WTC11 (cell line): ENCODE data around the gene SETD1B. TPM values are rescaled to one million over a fixed set of nuclear protein-coding genes. Genes with fewer than 3 reads are reported as not detected.
A peak's percentile ranks its signal among the peaks of the same experiment; 100 is the strongest.
"Not testable (repeated sequence)": the region's sequence is repeated elsewhere in the genome, so short reads cannot be mapped to it uniquely, and the experiment has no call there.

Experiments
- ATAC-seq: fragments of 200-7000 bp; cut with Tn5 transposase; 2 replicates; pipeline ENCODE4 v1.10.0; 2021; ENCODE audit warnings: mild to moderate bottlenecking, moderate library complexity
- Bru-seq: library from RNA; stranded (reverse); fragments of 400-500 nt; gene quantifications from one replicate; lab custom pipeline; 2021; lab: Mats Ljungman, UMichigan
- CTCF ChIA-PET: fragments of 300-600 bp; sonication (Branson Sonifier 250); formaldehyde crosslinking; loops from one replicate; lab custom pipeline; 2021; ENCODE audit warnings: antibody characterized with exemption; lab: Charles Lee
- POLR2A ChIA-PET: fragments of 350-600 bp; sonication (Branson Sonifier 250); formaldehyde crosslinking; loops from one replicate; lab custom pipeline; 2021; ENCODE audit warnings: antibody characterized with exemption; lab: Charles Lee
- DNase-seq: peaks from one replicate; pipeline ENCODE4 v3.0.0; 2021; ENCODE audit warnings: low spot score
- H3K27ac Mint-ChIP-seq: 2 replicates; pipeline ENCODE4 v1.8.0; 2021; ENCODE audit warnings: mixed read lengths
- H3K27me3 Mint-ChIP-seq: 2 replicates; pipeline ENCODE4 v1.8.0; 2021; ENCODE audit warnings: low read depth, mild to moderate bottlenecking, moderate library complexity, mixed read lengths
- H3K36me3 Mint-ChIP-seq: 2 replicates; pipeline ENCODE4 v1.8.0; 2021; ENCODE audit warnings: mixed read lengths
- H3K4me1 Mint-ChIP-seq: 2 replicates; pipeline ENCODE4 v1.8.0; 2022; ENCODE audit warnings: mixed read lengths
- H3K4me3 Mint-ChIP-seq: 2 replicates; pipeline ENCODE4 v1.8.0; 2021; ENCODE audit warnings: mild to moderate bottlenecking, moderate library complexity, mixed read lengths
- H3K9me3 Mint-ChIP-seq: 2 replicates; pipeline ENCODE4 v1.8.0; 2021; ENCODE audit warnings: mixed read lengths
- ELF4 ChIP-seq: sonication (generic); formaldehyde crosslinking; IDR thresholded peaks from 2 replicates; pipeline ENCODE4 v1.8.1; 2022; ENCODE audit warnings: low read depth, mild to moderate bottlenecking, moderate library complexity, missing genetic modification reagents
- GRHL2 ChIP-seq: fragments of 250-450 bp; sonication (Bioruptor Pico); IDR thresholded peaks from 2 replicates; pipeline ENCODE4 v1.8.0; 2022; ENCODE audit warnings: mild to moderate bottlenecking, moderate library complexity; ENCODE audit not compliant: insufficient replicate concordance, severe bottlenecking
- GTF2I ChIP-seq: fragments of 250-450 bp; sonication (Bioruptor Pico); conservative IDR thresholded peaks from 2 replicates; pipeline ENCODE4 v1.4.0; 2021; ENCODE audit warnings: mild to moderate bottlenecking
- JUN ChIP-seq: sonication (generic); formaldehyde crosslinking; IDR thresholded peaks from 2 replicates; pipeline ENCODE4 v1.8.0; 2023; ENCODE audit warnings: mild to moderate bottlenecking, missing genetic modification reagents
- KAT7 ChIP-seq: sonication (generic); formaldehyde crosslinking; IDR thresholded peaks from 2 replicates; pipeline ENCODE4 v1.8.1; 2023; ENCODE audit warnings: missing genetic modification reagents, mild to moderate bottlenecking, borderline replicate concordance
- NFE2L1 ChIP-seq: sonication (generic); formaldehyde crosslinking; IDR thresholded peaks from 2 replicates; pipeline ENCODE4 v1.8.1; 2023; ENCODE audit warnings: missing genetic modification reagents
- OVOL2 ChIP-seq: fragments of 250-450 bp; sonication (Bioruptor Pico); IDR thresholded peaks from 2 replicates; pipeline ENCODE4 v1.9.0; 2021; ENCODE audit warnings: mild to moderate bottlenecking, borderline replicate concordance
- RELA ChIP-seq: sonication (generic); formaldehyde crosslinking; IDR thresholded peaks from 2 replicates; pipeline ENCODE4 v1.8.1; 2022; ENCODE audit warnings: missing genetic modification reagents, mild to moderate bottlenecking, borderline replicate concordance
- SOX15 ChIP-seq: fragments of 250-450 bp; sonication (Bioruptor Pico); IDR thresholded peaks from 2 replicates; pipeline ENCODE4 v1.9.0; 2021; ENCODE audit warnings: mild to moderate bottlenecking
- TP53 ChIP-seq: sonication (generic); formaldehyde crosslinking; IDR thresholded peaks from 2 replicates; pipeline ENCODE4 v1.8.1; 2023; ENCODE audit warnings: mild to moderate bottlenecking, missing genetic modification reagents
- ZBTB21 ChIP-seq: sonication (generic); formaldehyde crosslinking; IDR thresholded peaks from 2 replicates; pipeline ENCODE4 v1.8.1; 2023; ENCODE audit warnings: mild to moderate bottlenecking, missing genetic modification reagents, borderline replicate concordance
- ZNF263 ChIP-seq: sonication (generic); formaldehyde crosslinking; IDR thresholded peaks from 2 replicates; pipeline ENCODE4 v1.8.1; 2022; ENCODE audit warnings: low read depth, mild to moderate bottlenecking, moderate library complexity, missing genetic modification reagents
- ZNF416 ChIP-seq: fragments of 250-450 bp; sonication (Bioruptor Pico); IDR thresholded peaks from 2 replicates; pipeline ENCODE4 v1.9.0; 2021; ENCODE audit warnings: mild to moderate bottlenecking, inconsistent platforms
- long read RNA-seq, 3 experiments: library from RNA in 1 of 3; library from capped mRNA in 1 of 3; library from polyadenylated mRNA in 1 of 3; unstranded in 2 of 3; stranded (forward) in 1 of 3; transcript quantifications; one replicate each; pipeline ENCODE4 v2.0.0, GENCODE V29; 2021
- total RNA-seq: library from RNA; stranded (reverse); gene quantifications from 3 replicates; pipeline ENCODE4 v1.2.3, GENCODE V29; 2021
- TF ChIP-seq, protein P1 (sequence below): sonication (generic); formaldehyde crosslinking; IDR thresholded peaks from 2 replicates; pipeline ENCODE4 v1.8.1; 2022; ENCODE audit warnings: mild to moderate bottlenecking, missing genetic modification reagents, moderate library complexity, borderline replicate concordance
- TF ChIP-seq, protein P2 (sequence below): fragments of 250-450 bp; sonication (Bioruptor Pico); IDR thresholded peaks from 2 replicates; pipeline ENCODE4 v1.9.0; 2021; ENCODE audit warnings: mild to moderate bottlenecking

The SETD1B gene
- total RNA-seq (18.0 to 19.5 TPM (median 18.4 TPM) in 3 replicates), Bru-seq, nascent RNA (percentile 58 among the genes with signal in this experiment)
- long read RNA-seq, experiment 1, partial matches to known transcripts: 18 of 20 reads
- long read RNA-seq, experiment 1, other reads (novel, unspliced or antisense): 2 of 20 reads
- long read RNA-seq, experiment 2, partial matches to known transcripts: 1 of 5 reads
- long read RNA-seq, experiment 2, other reads (novel, unspliced or antisense): 4 of 5 reads
- long read RNA-seq, experiment 3, partial matches to known transcripts: 0 of 2 reads
- long read RNA-seq, experiment 3, other reads (novel, unspliced or antisense): 2 of 2 reads

GRCh38 chr12:121803861-121804416 is at the start of gene SETD1B:
Gene SETD1B, plus strand, starts transcription at chr12:121804009. Its CDS starts 729 bp downstream, at chr12:121804738.
- CTCF ChIA-PET: interaction anchor here (1.2 to 12.5 kb wide), 4 partner anchors 3 to 84 kb away, joined by 5 to 532 read pairs (median 270); partner anchors contain the start of genes PSMD9, RHOF and SETD1B
- Mint-ChIP-seq H3K9me3 (no peaks in the 10 kb centered on the region), H3K4me3 (peak within 1 kb of the TSS; percentile 81), H3K36me3 (peaks cover 10% of the 10 kb centered on the region; the same call in 1 of the 2 replicates), H3K27ac (peak within 1 kb of the TSS; percentile 100), H3K27me3 (no peaks in the 10 kb centered on the region)
- ATAC-seq: peak; percentile 4
- no peak for DNase-seq
- POLR2A ChIA-PET: interaction anchor here (0.6 to 11.7 kb wide), 4 partner anchors 5 to 91 kb away, joined by 4 to 161 read pairs (median 22); partner anchors contain the start of genes RHOF and TMEM120B
- TF ChIP-seq, protein P1, sequence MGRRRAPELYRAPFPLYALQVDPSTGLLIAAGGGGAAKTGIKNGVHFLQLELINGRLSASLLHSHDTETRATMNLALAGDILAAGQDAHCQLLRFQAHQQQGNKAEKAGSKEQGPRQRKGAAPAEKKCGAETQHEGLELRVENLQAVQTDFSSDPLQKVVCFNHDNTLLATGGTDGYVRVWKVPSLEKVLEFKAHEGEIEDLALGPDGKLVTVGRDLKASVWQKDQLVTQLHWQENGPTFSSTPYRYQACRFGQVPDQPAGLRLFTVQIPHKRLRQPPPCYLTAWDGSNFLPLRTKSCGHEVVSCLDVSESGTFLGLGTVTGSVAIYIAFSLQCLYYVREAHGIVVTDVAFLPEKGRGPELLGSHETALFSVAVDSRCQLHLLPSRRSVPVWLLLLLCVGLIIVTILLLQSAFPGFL (CRISPR knock-in tag): no peak
- peak; percentile 98 for TF ChIP-seq ZNF263 (CRISPR knock-in tag)
- no peak for TF ChIP-seq ZBTB21 (CRISPR knock-in tag)
- no peak for TF ChIP-seq RELA (CRISPR knock-in tag)
- 0 out of 2 replicates have a peak, but pooled peaks have one; percentile 31 for TF ChIP-seq ZNF416 (CRISPR knock-in tag)
- TF ChIP-seq, all 79 proteins: peak for 2
- peaks cover 33% of the 10 kb centered on the region for H3K4me1 Mint-ChIP-seq

- CTCF ChIA-PET: interaction anchor here (0.5 to 1.0 kb wide), 3 partner anchors 39 to 96 kb away, joined by 3 read pairs; partner anchors contain the start of gene RHOF
- H3K9me3 Mint-ChIP-seq: no peaks in the 10 kb centered on the region
- TF ChIP-seq TP53 (no peak), KAT7 (CRISPR knock-in tag) (no peak)
These were observed 49.0 kb upstream of the SETD1B start for GRCh38 chr12:121754836-121755235.

GRCh38 chr12:121755591-121755990 is 48.2 kb upstream of the SETD1B start:
- Mint-ChIP-seq H3K27ac (no peak overlapping the region), H3K27me3 (no peaks in the 10 kb centered on the region)
- TF ChIP-seq GRHL2 (CRISPR knock-in tag) (no peak), ZBTB21 (CRISPR knock-in tag) (no peak), JUN (no peak), GTF2I (CRISPR knock-in tag) (no peak), OVOL2 (CRISPR knock-in tag) (no peak), SOX15 (no peak), KAT7 (CRISPR knock-in tag) (no peak), NFE2L1 (CRISPR knock-in tag) (no peak), ELF4 (CRISPR knock-in tag) (no peak)
- TF ChIP-seq, protein P2, sequence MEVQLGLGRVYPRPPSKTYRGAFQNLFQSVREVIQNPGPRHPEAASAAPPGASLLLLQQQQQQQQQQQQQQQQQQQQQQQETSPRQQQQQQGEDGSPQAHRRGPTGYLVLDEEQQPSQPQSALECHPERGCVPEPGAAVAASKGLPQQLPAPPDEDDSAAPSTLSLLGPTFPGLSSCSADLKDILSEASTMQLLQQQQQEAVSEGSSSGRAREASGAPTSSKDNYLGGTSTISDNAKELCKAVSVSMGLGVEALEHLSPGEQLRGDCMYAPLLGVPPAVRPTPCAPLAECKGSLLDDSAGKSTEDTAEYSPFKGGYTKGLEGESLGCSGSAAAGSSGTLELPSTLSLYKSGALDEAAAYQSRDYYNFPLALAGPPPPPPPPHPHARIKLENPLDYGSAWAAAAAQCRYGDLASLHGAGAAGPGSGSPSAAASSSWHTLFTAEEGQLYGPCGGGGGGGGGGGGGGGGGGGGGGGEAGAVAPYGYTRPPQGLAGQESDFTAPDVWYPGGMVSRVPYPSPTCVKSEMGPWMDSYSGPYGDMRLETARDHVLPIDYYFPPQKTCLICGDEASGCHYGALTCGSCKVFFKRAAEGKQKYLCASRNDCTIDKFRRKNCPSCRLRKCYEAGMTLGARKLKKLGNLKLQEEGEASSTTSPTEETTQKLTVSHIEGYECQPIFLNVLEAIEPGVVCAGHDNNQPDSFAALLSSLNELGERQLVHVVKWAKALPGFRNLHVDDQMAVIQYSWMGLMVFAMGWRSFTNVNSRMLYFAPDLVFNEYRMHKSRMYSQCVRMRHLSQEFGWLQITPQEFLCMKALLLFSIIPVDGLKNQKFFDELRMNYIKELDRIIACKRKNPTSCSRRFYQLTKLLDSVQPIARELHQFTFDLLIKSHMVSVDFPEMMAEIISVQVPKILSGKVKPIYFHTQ: no peak
- TF ChIP-seq, all 79 proteins: peak for 0
- no peak for DNase-seq
- ATAC-seq: no peak
- ChIA-PET CTCF (interaction anchor here (0.9 kb wide), 1 partner anchor 56 kb away, joined by 3 read pairs; no protein-coding TSS in a partner anchor), POLR2A (no interaction called here)
- H3K9me3 Mint-ChIP-seq: no peaks in the 10 kb centered on the region
- no peaks in the 10 kb centered on the region for H3K4me1 Mint-ChIP-seq
- peaks cover 15% of the 10 kb centered on the region for H3K36me3 Mint-ChIP-seq
- no peak overlapping the region for H3K4me3 Mint-ChIP-seq

More at GRCh38 chr12:121754836-121755235, 49.0 kb upstream of the SETD1B start:
- Mint-ChIP-seq H3K36me3 (peaks cover 19% of the 10 kb centered on the region), H3K27ac (no peak overlapping the region), H3K4me3 (no peak overlapping the region), H3K4me1 (no peaks in the 10 kb centered on the region), H3K27me3 (no peaks in the 10 kb centered on the region)
- no peak for ATAC-seq
- POLR2A ChIA-PET: no interaction called here
- no peak for DNase-seq

GRCh38 chr12:121758536-121758935 is 45.3 kb upstream of the SETD1B start:
- H3K27ac Mint-ChIP-seq, ATAC-seq, POLR2A ChIA-PET, H3K27me3 Mint-ChIP-seq, H3K4me1 Mint-ChIP-seq, H3K4me3 Mint-ChIP-seq, H3K9me3 Mint-ChIP-seq, DNase-seq: not testable (repeated sequence)
- CTCF ChIA-PET: interaction anchor here (1.8 kb wide), 1 partner anchor 15 kb away, joined by 5 read pairs; no protein-coding TSS in a partner anchor
- peaks cover 18% of the 10 kb centered on the region for H3K36me3 Mint-ChIP-seq
